LNCaP clone FGC (cell line): Measurements from ENCODE around the gene KDM1A.

Experiments
- DNase-seq: peaks from one replicate; pipeline ENCODE4 v3.0.0-alpha.2; 2011; ENCODE audit warnings: low read depth
- H3K4me3 ChIP-seq: 2 replicates; pipeline ENCODE4 v1.5.1; 2011; ENCODE audit warnings: mild to moderate bottlenecking, low read depth, low read length, control low read depth
- TF ChIP-seq, protein P1 (sequence below): IDR thresholded peaks from 2 replicates; pipeline ENCODE4 v1.5.1; 2012; ENCODE audit warnings: mild to moderate bottlenecking; ENCODE audit not compliant: control insufficient read depth, insufficient read depth; ENCODE audit errors: extremely low read depth

KDM1A gene

DNA sequence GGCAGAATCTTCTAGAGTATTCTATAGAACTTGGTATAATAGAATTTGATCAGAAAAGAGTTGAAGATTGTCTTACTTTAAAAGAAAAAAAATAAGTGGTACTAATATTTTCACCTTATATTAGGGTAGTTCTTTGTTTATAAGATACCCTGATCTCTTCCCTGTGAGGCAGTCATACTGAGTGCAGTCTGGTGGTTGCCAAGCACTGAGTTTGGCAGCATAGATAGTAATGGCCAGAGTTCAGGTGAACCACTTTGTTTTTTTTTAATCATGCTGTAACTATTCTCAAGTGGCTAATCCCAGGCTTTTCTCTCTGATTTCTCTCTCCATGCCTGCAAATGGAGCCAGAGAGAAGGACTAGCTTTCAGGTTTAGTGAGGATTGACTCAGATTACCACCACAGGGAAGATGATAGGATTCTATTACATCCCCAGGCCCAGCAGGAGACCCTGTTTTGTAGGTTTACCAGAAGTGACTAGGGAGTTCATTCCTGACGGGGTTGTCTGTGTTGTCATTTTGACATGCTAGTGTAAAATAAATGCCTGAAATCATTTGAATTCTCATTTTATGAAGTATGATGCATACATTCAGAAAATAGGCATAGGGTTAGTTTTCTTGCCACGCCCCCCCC is 16.7 kb downstream of the KDM1A start:
- H3K4me3 ChIP-seq: no peak overlapping the region
- TF ChIP-seq, protein P1, sequence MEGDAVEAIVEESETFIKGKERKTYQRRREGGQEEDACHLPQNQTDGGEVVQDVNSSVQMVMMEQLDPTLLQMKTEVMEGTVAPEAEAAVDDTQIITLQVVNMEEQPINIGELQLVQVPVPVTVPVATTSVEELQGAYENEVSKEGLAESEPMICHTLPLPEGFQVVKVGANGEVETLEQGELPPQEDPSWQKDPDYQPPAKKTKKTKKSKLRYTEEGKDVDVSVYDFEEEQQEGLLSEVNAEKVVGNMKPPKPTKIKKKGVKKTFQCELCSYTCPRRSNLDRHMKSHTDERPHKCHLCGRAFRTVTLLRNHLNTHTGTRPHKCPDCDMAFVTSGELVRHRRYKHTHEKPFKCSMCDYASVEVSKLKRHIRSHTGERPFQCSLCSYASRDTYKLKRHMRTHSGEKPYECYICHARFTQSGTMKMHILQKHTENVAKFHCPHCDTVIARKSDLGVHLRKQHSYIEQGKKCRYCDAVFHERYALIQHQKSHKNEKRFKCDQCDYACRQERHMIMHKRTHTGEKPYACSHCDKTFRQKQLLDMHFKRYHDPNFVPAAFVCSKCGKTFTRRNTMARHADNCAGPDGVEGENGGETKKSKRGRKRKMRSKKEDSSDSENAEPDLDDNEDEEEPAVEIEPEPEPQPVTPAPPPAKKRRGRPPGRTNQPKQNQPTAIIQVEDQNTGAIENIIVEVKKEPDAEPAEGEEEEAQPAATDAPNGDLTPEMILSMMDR: no peak
- no peak for DNase-seq

- TF ChIP-seq, protein P1: no peak
- no peak for DNase-seq
- no peak overlapping the region for H3K4me3 ChIP-seq
Measured at GRCh38 chr1:23037081-23037740, 17.9 kb downstream of the KDM1A start.

DNA sequence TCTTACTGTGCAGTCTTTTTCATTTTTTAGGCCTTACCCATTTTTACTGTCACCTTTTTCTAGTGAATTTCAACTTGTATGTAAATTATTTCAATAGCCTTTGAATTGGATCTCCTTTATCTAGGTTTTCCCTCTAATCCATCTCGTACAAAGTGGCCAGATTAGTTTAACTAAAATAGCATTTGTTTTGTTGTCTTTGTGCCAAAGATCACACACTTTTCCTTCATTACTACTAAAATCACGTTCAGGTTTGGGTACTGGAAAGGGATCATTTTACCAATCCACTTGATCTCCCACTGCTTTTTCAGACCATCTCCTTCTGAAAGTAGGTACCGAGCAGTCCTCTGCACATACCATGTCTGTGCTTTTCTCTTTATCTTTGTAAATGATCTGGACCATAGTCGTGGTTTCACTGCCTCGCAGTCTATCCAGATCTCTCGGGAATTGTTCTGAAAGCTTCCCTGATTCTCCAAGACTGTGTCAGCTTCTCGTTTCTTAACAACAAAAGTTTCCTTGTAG is 20.1 kb downstream of the KDM1A start:
- TF ChIP-seq, protein P1: no peak
- no peak overlapping the region for H3K4me3 ChIP-seq
- DNase-seq: no peak

GRCh38 chr1:23040509-23040908 is 21.2 kb downstream of the KDM1A start:
- DNase-seq: no peak
- TF ChIP-seq, protein P1: no peak
- no peak overlapping the region for H3K4me3 ChIP-seq

- no peak overlapping the region for H3K4me3 ChIP-seq
- TF ChIP-seq, protein P1: no peak
- DNase-seq: no peak
Measured at GRCh38 chr1:23044035-23044434, 24.8 kb downstream of the KDM1A start.

DNA sequence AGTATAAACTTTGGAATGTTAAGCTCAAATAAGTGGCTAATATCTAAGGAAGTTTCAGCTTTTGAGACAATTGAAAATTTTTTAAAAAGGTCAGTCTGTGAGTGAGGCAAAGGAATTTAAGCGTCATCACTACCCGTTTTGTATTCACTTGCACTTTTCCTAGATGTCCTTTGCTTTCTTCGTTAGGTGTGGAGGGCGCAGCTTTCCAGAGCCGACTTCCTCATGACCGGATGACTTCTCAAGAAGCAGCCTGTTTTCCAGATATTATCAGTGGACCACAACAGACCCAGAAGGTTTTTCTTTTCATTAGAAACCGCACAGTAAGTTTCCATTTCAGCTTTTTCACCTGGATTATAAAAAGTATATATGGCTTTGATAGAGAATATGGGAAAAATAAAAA is 30.9 kb downstream of the KDM1A start:
- H3K4me3 ChIP-seq: no peak overlapping the region
- DNase-seq: no peak
- TF ChIP-seq, protein P1: no peak

DNA sequence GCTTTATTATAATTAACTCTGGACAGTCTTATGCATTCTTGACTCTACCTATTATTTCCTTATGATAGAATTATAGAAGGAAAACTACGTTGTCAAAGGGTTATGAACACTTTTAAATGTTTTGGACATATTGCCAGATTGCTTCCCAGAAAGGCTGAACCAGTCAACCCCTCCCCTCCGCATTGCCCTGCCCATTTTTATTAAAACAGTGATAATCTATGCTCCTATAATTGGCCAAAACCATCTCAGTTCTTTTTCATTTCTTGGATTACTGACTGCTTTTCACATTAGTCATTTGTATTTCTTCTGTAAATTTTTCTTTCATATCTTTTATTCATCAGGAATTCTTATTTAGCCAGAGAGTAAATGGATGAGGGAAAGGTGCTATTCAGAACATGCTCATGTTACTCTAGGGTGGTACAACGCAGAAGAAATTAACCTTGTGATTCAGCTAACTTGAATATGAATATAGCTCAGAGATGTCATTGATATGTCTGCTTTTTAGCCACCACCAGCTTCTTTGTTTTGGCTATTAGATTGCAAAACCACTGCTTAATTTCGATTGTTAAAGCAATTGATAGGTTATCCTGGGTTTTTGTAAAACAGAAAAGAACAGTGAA is 32.1 kb downstream of the KDM1A start:
- no peak for DNase-seq
- no peak overlapping the region for H3K4me3 ChIP-seq

More for the DNA sequence above, 32.1 kb downstream of the KDM1A start:
- TF ChIP-seq, protein P1: no peak
